Subcutaneous adipose tissue (tissue), 4 donors: ENCODE data around the gene TRIO. TPM values are rescaled to one million over a fixed set of nuclear protein-coding genes. Genes with fewer than 3 reads are reported as not detected.

Experiments
- total RNA-seq, 4 donors: library from RNA; depleted of rRNA; stranded (reverse); fragments of >200 nt; gene quantifications; one replicate each; pipeline ENCODE4 v1.1.0, GENCODE V29; 2016
- TF ChIP-seq, protein P1 (sequence below): fragments of 450-650 bp; IDR thresholded peaks from one replicate; pipeline ENCODE4 v1.5.1; 2016; ENCODE audit warnings: low read depth, mild to moderate bottlenecking, control low read depth, antibody characterized with exemption, moderate library complexity

The TRIO gene
- total RNA-seq, 4 donors from 2014 or later: 193 to 238 (median 212) TPM

GRCh38 chr5:14183187-14183939 is 40.2 kb downstream of the TRIO start:
- TF ChIP-seq, protein P1, sequence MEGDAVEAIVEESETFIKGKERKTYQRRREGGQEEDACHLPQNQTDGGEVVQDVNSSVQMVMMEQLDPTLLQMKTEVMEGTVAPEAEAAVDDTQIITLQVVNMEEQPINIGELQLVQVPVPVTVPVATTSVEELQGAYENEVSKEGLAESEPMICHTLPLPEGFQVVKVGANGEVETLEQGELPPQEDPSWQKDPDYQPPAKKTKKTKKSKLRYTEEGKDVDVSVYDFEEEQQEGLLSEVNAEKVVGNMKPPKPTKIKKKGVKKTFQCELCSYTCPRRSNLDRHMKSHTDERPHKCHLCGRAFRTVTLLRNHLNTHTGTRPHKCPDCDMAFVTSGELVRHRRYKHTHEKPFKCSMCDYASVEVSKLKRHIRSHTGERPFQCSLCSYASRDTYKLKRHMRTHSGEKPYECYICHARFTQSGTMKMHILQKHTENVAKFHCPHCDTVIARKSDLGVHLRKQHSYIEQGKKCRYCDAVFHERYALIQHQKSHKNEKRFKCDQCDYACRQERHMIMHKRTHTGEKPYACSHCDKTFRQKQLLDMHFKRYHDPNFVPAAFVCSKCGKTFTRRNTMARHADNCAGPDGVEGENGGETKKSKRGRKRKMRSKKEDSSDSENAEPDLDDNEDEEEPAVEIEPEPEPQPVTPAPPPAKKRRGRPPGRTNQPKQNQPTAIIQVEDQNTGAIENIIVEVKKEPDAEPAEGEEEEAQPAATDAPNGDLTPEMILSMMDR: no peak

DNA sequence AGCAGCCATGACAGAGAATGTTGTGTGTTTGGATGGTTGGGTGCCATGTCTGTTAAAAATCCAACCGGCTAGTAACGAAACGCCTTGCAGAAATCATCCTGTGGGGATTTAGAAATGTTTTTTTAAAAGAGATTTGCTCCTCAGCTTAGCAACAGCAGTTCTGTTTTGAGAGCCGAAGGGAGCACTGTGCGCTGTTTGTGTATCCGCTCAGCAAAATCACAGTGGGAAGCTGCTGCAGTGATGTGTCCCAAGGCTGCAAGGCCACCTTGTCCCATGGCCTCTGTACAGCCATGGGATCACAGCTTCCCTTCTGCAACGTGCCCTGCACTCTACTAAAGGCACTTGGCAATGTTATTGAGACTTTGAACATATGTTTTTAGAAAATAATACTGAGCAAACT is 40.9 kb downstream of the TRIO start:
- TF ChIP-seq, protein P1: no peak

- TF ChIP-seq, protein P1: no peak
Measured at GRCh38 chr5:14184725-14185124, 41.6 kb downstream of the TRIO start.

DNA sequence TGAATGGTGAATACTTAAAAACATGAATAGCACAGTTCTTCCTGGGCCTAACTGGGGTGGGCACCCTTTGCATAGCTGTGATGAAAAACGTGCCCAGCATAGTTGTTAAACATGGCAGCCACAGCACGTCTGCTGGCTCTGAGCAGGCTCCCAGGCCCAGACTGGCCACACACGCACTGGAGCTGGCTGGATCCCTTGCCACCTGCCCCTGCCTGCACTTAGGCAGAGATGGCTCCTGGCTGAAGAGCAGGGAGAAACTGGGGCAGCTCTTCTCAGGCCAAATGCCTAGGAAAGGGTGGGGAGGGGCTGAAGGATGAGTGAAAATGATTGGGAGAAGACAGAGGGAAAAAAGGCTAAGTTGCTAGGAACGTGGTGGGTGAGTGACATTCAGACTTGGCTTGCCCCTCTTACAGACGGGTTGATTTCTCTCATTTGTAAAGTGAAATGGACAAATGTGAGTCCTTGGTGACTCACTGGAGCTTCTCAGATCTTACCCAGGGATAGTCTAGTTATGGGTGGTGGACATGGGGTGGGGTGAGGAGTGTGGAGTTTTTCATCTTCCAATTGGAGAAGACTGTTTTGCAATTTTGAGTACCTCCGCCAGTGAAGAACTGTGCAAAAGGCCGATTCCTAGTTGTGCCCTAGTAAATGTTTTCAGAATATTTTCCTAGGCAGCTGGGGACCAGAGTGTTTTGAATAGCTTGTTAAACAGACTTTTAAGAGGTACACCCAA is 42.4 kb downstream of the TRIO start:
- TF ChIP-seq, protein P1: no peak

GRCh38 chr5:14186059-14186830 is 43.1 kb downstream of the TRIO start:
- TF ChIP-seq, protein P1: no peak

DNA sequence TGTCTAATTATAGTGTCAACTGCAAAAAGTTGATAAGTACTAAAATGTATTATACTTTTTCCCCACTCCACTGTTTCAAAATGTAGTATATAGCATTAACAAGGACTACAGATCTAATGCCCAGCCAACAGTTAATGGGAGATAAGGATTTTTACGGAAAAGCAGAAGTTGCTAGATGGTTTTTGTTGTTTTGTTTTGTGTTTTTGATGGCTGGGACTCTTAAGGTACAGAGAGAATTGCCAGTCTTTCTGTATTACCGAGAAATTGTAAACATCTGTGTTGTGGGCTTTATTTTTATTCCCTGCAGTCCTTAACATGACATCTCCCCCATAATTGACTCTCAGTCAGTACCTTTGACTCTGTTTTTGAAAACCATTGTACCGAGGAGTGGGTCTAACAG is 44.0 kb downstream of the TRIO start:
- TF ChIP-seq, protein P1: no peak

GRCh38 chr5:14187660-14188059 is 44.5 kb downstream of the TRIO start:
- TF ChIP-seq, protein P1: no peak
